Measurements from ENCODE around the gene ZNF710.

ZNF710 gene

DNA sequence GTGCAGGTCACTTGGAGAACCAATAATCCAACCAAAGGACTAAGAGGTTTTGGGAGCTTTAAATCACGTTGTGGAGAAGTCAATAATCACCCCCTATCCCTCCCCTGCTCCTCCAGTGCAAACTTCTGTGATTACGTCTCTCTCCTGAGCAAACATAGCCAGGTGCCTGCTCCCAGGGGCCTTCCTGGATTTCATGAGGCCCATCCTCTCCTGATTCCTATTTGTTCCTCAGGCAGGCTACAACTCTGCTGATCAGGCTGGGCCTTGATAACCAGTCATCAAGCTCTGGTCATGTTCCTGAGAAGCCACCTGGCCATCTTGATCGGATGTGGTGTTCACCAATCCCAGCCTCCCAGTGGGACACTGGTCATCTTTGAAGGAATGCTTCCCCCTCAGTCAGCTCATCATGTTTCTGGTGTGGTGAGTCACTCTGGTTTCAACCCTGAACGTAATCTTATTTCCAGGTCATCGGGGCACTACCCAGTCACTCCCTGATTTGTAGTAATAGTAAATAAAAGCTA, 2.9 kb upstream of the ZNF710 start:
- DNase-seq = no peak

DNA sequence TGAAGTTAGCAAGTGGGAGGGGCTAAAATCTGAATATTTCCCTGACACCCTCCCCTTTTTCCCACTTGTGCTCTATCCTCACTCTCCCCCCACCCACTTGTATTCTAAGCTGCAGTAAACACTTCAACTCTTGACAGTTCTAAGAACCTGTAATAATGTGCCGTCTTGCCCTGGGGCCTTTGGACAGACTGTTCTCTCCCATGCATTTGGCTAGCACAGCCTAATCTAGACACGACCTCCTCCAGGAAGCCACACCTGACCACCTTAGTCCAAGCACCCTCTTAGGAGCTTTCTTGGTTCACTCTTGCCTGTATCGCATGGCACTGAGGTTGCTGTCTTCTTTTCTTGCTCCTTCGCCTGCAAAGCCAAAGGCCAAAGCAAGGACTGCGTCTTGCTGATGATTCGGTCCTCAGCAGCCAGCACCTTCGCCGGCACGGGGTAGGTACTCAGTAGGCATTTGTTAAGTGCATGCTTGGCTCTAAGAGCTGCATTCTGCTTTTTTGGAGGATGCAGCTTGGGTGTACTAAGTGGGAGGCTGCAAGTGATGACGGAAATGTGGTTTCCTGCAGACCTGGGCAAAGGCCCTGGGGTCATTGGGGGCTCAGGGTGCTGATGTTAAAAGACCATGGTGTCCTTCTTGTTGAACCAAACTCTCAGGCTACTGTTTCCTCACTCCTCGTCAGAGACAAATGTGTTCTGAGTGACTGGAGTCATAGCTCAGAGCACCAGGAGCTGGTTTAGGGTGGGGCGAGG, 2.0 kb upstream of the ZNF710 start:
- DNase-seq = no peak

DNA sequence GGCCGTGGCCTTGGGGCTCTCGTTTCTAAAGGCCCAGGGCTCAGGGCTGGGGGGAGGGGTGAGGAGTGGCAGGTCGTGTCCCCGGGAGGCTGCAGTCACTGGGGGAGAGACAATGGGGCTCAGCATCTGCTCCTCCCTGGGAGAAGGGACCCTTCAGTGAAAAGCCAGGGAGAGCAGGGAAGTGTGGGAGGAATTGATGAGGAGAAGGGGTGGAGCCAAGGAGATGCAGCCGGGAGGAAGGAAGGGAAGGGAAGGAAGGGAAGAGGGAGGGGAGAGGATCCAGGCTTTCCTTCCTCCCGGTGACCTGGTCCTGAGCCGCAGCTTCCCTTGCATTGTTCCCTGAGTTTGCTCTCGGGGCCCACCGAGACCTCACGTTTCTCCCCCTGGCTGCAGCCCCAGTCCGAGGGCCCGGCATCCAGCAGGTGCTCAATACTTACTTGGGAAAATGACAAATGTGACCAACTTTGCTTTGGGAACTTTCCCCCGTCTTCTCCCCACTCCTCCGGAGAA, 1.4 kb upstream of the ZNF710 start:
- no peak for DNase-seq

DNA sequence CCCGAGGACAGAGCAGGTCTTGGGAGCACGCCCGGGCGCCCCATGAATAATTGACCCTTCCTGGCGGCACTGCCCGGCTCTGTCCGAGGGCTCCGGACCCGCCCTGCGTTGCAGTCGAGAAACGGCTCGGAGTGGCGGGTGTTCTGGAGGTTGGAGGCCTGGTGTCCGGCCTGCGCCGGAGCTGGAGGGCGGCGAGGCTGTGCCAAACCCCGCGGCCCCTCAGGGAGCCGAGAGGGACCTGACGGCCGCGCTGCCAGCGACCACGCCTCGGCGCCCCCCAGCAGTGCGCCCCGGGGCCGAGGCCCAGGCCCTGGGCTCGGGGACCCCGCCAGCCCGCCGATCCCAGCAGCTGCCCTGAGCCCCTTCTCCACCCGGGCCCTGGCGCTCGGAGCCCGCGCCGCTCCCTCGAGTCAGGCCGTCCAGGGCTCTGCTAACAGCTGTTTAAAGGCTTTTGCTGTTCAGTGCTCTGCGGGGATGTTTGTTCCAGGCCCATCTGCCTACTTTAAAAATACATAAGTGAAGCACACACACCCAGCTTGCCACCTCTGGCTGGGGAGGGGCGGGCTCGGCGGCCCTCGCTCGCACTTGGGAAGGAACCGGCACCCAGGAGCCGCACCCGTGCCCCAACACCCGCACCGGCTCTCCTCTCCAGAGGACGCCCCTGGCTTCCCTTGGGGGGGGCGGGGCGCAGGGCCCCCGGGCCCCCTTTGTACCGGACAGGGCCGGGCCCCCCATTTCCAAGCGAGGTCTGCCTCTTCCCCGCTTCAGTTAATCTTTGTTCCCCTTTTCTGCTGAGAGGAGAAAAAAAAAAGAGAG, 730 bp upstream of the ZNF710 start:
- no peak for DNase-seq

DNA sequence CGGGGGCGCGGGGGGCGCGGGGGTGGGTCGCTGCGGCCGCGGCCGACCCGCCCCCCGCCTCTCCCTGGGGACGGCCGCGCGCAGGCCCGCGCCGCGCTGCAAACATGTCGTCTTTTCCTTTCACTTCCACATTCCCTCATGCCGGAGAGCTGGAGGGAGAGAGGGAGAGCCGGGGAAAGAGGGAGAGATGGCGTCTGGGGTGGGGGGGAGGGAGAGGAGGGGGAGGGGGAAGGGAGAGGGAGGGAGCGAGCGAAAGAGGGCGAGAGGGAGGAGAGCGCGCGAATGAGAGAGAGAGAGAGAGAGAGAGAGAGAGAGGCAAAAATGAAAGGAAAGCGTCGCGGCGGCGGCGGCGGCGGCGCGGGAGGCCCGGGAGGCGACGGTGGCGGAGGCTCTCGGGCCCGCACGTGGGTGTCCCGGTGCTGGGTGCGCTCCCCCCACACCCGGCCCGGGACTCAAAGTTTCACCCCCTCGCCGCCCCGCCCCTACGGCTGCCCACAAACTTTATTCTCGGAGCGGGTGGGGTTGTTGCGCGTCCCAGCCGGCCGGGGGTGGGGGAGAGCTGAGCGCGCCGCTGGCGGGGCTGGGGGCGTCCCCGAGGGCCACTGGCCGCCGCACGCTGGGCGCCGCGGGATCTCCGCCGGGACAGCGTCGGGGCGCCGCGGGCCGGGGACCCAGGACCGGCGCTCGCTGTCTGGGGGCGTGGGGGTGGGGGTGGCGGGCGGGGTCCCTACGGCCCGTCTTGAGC, 731 bp downstream of the ZNF710 start:
- peak; percentile 47 for DNase-seq

DNA sequence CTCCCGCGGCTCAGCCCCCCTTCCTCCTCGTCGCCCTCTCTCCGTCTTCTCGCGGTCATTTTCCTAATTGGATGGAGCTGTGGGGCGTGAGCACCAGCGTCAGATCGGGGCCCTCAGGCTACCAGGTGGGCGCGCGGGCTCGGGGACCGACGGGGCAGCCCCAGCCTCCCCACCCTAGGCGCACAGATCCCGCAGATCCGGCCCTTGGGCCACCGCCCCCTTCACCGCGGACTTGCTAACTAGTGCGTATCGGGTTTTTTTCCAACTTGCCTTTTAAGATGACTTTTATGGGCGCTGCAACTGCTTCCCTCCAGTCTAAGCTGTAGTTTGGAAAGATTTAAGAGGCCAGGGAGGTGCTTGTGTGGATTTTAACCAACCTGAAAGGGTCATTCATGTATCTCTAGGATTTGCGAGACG, 1.3 kb downstream of the ZNF710 start:
- DNase-seq = peak; percentile 47

- DNase-seq = no peak
Observed at GRCh38 chr15:90003736-90004135, 2.6 kb downstream of the ZNF710 start.

GRCh38 chr15:90004252-90004651, 3.1 kb downstream of the ZNF710 start:
- DNase-seq = no peak

DNA sequence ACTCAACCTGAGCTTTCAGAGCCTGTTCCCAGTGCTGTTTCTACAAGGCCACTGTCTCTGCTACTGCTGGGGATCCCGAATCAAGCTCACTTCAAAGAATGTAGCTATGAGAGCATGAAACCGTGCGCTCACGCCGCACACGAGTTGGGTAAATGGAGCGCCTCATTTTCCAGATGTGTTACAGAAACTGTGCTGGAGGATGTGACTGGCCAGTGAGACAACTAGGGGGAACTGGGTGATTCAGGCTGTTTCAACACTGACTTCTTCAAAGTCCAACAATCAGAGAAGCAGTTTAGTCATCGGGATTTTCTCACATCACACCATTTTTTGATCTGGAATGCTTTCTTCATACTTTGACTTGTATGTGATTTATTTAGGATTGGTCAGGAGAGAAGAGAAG, 3.5 kb downstream of the ZNF710 start:
- DNase-seq = peak; percentile 24

DNA sequence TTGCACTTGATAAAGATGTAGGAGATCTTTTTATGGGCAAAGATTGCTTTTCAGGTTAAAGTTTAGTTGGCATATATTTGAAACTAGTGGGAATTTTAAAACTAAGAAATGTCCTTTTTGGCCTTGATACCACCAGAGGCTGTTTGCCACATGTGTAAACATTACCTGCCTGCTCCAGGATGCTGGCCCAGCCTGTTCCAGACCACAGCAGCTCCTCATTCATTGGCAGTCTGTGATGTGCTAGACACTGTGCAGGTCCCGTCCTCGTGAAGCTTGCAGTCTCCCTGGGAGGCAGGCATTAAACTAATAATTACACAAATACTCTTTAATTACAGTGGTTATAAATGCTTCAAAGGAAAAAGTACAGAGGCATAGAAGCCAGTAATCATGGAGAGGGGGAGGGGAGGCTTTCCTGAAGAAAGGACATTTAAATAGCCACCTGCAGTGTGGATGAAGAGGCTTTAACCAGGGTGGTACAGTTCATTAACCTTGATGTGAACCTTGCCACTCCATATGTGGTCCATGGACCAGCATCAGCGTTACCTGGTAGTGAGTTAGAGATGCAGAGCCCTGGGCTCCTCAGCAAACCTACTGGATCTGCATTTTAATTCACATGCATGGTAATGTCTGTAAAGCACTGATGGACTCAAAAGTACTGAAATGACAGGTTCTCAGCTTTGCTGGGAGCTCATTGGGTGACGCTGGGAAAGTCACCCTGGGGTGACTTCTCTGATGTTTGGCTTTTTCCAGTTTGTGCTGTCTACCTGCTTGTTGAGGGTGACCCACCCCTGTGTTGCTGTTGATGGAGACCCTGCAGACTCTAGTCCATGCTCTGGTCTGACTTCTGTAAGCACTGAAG, 5.3 kb downstream of the ZNF710 start:
- no peak for DNase-seq

- no peak for DNase-seq
Observed at GRCh38 chr15:90007076-90007460, 5.9 kb downstream of the ZNF710 start.

GRCh38 chr15:90008607-90009006, 7.5 kb downstream of the ZNF710 start:
- DNase-seq = no peak

- DNase-seq = no peak
Observed at GRCh38 chr15:90009301-90010022, 8.3 kb downstream of the ZNF710 start.

DNA sequence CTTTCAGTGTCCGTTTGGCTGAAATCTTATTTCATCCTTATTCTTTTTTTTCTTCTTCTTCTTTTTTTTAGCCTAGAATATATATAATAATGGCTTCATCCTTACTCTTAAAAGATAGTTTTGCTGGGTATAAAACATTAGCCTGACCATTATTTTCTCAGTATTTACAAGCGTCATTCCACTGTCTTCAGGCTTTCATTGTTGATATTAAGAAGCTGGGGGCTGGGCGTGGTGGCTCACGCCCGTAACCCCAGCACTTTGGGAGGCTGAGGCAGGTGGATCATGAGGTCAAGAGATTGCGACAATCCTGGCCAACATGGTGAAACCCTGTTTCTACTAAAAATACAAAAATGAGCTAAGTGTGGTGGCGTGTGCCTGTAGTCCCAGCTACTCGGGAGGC, 10.6 kb downstream of the ZNF710 start:
- no peak for DNase-seq

GRCh38 chr15:90013503-90013937, 12.4 kb downstream of the ZNF710 start:
- peak; percentile 28 for DNase-seq

- DNase-seq = no peak
Observed at GRCh38 chr15:90015294-90015693, 14.2 kb downstream of the ZNF710 start.

GRCh38 chr15:90015749-90016148, 14.6 kb downstream of the ZNF710 start:
- DNase-seq = no peak

GRCh38 chr15:90016721-90017120, 15.6 kb downstream of the ZNF710 start:
- no peak for DNase-seq

DNA sequence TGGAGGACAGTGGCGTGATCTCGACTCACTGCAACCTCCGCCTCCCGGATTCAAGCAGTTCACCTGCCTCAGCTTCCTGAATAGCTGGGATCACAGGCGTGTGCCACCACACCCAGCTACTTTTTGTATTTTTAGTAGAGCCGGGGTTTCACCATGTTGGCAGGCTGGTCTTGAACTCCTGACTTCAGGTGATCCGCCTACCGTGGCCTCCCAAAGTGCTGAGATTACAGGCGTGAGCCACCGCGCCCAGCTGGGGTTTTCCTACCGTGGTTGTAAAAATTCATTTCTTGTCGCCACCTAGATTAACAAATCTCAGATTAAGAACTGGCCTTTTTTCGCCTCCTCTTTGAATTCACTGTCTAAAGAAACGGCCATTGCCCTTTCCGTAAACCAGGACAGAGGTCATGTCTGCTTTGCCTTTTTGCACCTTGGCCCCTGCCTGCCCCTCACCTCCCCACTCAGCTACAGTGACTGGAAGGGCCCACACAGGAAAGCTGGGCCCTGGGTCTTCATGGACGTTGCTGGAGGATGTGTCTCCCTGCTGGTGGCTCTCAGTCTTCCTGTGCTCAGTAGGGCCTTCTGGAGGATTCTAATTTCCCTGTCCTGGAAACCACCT, 17.2 kb downstream of the ZNF710 start:
- DNase-seq = no peak

DNA sequence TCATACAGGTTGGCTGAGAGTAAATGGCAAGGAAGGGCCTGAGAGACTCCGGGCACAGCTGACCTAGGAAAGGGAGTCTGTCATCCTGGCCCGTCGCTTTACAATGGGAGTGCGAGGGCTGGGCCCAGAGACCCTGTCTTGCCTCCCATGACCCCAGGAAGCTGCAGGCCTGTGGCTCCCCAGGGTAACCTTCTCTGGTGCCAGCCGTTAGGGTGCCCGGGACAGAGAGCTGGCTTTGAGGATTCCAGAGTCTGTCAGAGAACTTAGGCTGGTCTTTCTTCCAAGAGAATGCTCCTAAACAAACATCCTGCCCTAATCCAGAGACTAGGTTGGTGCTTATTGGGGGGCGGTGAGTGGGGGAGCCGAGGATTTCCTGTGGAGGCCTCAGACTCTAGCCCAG, 18.5 kb downstream of the ZNF710 start:
- no peak for DNase-seq
